ENCODE data around the gene MBD3L4.
A peak's percentile ranks its signal among the peaks of the same experiment; 100 is the strongest.
"Not testable (repeated sequence)": the region's sequence is repeated elsewhere in the genome, so short reads cannot be mapped to it uniquely, and the experiment has no call there.

The MBD3L4 gene

DNA sequence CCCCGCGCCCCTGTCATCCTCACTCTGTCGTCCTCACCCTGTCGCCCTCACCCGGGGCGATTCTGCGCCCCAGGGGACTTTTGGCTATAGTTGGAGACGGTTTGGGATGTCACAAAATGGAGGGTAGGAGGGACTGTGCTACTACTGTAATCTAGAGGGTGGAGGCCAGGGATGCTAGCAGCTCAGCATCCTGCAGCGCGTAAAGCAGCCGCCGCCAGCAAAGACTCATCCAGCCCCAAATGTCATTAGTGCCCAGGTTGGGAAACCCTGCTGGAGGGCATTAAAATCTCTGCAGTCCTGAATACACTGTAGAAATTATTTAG is 29.9 kb upstream of the MBD3L4 start:
- TF ChIP-seq, protein P1, sequence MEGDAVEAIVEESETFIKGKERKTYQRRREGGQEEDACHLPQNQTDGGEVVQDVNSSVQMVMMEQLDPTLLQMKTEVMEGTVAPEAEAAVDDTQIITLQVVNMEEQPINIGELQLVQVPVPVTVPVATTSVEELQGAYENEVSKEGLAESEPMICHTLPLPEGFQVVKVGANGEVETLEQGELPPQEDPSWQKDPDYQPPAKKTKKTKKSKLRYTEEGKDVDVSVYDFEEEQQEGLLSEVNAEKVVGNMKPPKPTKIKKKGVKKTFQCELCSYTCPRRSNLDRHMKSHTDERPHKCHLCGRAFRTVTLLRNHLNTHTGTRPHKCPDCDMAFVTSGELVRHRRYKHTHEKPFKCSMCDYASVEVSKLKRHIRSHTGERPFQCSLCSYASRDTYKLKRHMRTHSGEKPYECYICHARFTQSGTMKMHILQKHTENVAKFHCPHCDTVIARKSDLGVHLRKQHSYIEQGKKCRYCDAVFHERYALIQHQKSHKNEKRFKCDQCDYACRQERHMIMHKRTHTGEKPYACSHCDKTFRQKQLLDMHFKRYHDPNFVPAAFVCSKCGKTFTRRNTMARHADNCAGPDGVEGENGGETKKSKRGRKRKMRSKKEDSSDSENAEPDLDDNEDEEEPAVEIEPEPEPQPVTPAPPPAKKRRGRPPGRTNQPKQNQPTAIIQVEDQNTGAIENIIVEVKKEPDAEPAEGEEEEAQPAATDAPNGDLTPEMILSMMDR (IDR thresholded peaks at IDR 0.05; ENCODE audit: low read length, missing control alignments) = no peak
- H3K4me3 ChIP-seq (replicated peaks; ENCODE audit: low read depth, low read length) = peak overlapping the region; percentile 97
- no peak for DNase-seq (ENCODE audit: low read depth)

DNA sequence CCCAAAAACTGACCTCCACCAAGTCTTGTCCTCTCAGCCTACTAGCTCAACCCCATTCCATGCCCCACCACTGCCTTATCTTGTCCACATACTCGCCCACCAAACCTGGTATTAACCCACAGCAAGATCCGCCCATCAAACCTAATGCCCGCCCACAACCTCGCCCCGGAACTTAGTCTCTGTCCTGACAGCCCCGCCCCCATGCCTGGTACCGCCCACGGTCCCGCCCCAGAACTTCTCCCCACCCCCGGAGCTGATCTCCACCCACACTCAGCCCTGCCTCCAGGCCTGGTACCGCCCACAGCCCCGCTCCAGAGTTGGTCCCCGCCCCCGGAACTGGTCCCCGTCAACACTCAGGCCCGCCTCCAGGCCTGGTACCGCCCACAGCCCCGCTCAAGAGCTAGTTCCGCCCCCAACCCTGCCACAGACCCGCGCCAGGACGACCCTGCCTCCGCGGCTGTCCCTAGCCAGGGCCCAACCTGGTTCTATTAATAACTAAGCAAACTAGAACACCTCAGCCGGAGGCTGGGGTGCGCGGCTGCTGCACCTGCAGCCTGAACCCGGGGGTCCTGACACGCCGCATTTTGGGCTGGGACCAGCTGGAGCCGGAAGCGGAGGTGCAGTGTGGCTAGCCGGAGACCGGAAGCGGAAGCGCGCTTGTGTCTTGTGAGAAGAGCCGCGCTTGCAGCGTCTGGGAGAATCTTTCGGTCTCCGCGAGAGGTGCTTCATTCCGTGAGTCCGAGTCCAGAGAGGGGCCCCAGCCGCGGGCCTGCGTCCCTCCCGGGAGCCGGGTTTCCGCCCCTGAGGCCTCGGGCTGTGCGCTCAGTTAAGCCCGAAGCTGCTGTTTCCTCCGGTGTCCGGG is 29.3 kb upstream of the MBD3L4 start, which contains the start of gene ZNF557:
ZNF557 (plus strand) TSS at position 662 of the 862 bp plus-strand sequence. CDS start 5,372 bp downstream, outside the sequence.
- TF ChIP-seq, protein P1 (IDR thresholded peaks at IDR 0.05; ENCODE audit: low read length, missing control alignments) = no peak
- DNase-seq (ENCODE audit: low read depth) = peak; percentile 98
- peak within 1 kb of the TSS; percentile 97 for H3K4me3 ChIP-seq (replicated peaks; ENCODE audit: low read depth, low read length)

DNA sequence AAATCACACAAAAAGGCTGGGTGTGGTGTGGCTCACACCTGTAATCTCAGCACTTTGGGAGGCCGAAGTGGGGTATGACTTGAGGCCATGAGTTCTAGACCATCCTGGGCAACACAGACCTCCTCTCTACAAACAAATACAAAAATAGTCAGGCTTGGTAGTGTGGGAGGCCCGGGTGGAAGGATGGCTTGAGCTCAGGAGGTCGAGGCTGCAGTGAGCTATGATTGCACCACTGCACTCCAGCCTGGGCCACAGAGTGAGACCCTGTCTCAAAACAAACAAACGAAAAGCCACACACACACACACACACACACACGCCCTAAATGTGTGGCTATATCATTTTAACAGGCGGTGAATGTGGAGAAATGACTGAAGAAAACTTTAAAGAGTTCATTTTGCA is 28.6 kb upstream of the MBD3L4 start:
- H3K4me3 ChIP-seq (replicated peaks; ENCODE audit: low read depth, low read length) = peak overlapping the region; percentile 30
- TF ChIP-seq, protein P1 (IDR thresholded peaks at IDR 0.05; ENCODE audit: low read length, missing control alignments) = no peak
- no peak for DNase-seq (ENCODE audit: low read depth)

DNA sequence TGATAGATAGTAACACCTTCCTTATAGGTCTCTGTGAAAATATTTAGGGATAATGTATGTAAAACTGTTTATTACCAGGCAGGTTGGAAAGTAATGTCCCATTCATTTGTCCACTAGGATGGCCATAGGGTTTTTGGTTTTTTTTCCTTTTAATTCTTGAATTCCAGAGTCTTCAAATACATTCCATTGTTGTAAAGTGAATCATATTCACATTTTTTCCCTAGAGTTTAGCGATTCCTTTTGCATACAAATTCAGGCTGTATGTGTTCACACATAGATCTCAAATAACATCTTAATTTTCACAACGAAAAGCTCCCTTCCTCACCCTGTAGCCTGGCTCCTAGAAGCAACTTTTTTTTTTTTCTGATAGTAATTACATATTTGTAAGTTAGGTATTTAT is 27.7 kb upstream of the MBD3L4 start:
- no peak overlapping the region for H3K4me3 ChIP-seq (replicated peaks; ENCODE audit: low read depth, low read length)
- DNase-seq (ENCODE audit: low read depth) = no peak
- TF ChIP-seq, protein P1 (IDR thresholded peaks at IDR 0.05; ENCODE audit: low read length, missing control alignments) = no peak

DNA sequence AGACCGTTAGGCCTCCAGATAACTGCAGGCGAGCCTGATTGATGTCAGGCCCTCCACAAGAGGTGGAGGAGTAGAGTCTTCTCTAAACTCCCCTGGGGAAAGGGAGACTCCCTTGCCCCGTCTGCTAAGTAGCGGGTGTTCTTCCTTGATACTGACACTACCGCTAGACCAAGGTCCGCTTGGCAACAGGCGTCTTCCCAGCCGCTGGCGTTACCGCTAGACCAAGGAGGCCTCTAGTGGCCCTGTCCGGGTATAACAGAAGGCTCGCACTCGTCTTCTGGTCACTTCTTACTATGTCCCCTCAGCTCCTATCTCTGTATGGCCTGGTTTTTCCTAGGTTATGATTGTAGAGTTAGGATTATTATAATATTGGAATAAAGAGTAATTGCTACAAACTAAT is 27.1 kb upstream of the MBD3L4 start:
- DNase-seq (ENCODE audit: low read depth) = peak; percentile 42
- TF ChIP-seq, protein P1 (IDR thresholded peaks at IDR 0.05; ENCODE audit: low read length, missing control alignments) = peak; percentile 36
- not testable (repeated sequence) for H3K4me3 ChIP-seq (replicated peaks; ENCODE audit: low read depth, low read length)

DNA sequence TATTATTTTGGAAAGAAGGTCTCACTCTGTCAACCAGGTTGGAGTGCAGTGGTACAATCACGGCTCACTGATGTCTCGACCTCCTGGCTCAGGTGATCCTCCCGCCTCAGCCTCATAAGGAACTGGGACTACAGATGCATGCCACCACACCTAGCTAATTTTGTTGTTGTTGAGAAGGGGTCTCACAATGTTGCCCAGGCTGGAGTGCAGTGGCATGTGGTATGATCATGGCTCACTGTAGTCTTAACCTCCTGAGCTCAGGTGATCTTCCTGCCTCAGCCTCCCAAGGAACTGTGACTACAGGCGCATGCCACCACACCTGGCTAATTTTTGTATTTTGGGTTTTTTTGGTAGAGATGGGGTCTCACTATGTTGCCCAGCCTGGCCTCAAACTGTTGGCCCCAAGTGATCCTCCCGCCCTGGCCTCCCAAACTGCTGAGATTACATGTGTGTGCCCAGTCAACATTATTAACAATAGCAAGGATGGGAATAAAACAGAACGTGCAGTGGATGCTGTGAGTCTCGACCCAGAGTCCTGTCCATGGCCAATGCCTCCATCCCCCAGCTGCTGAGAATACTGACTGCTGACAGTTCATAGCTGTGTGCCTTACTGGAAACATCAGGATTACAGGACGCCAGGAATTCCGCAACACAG is 23.9 kb upstream of the MBD3L4 start:
- H3K4me3 ChIP-seq (replicated peaks; ENCODE audit: low read depth, low read length) = no peak overlapping the region
- DNase-seq (ENCODE audit: low read depth) = no peak
- TF ChIP-seq, protein P1 (IDR thresholded peaks at IDR 0.05; ENCODE audit: low read length, missing control alignments) = no peak

Measured in fibroblast of pulmonary artery (primary cell).